DND-41 (cell line): ENCODE results near the gene NUDT6.

Experiments used
- CTCF ChIP-seq: IDR thresholded peaks from 2 replicates; pipeline ENCODE4 v1.5.1; 2012; ENCODE audit warnings: borderline replicate concordance, low read length, moderate library complexity, mild to moderate bottlenecking; ENCODE audit not compliant: poor library complexity, severe bottlenecking; ENCODE audit errors: extremely low read depth
- EZH2 ChIP-seq: IDR thresholded peaks from 3 replicates; pipeline ENCODE4 v1.6.1; 2012; ENCODE audit warnings: borderline replicate concordance, low read depth, mild to moderate bottlenecking, moderate library complexity, low read length, inconsistent platforms; ENCODE audit not compliant: severe bottlenecking

DNA sequence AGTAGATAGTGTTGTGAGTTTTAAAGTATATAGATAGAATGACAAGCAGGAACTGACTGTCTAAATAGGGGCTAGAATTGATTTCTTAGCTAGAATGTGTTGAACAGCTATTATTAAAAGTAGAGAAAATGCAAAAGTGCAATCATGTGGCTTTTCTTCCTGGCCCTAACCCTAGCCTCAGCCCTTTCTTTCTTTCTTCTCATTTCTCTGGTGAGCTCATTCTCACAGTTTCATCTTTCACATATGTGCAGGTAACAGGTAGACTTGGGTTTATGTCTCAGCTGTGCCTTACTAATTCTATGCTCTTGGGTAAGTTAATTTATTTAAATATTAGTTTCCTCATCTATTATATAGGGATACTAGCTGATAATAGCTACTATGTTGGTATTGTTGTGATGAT lies 70.8 kb downstream of the NUDT6 start:
- TF ChIP-seq CTCF (no peak), EZH2 (no peak)
